AML-193 (cell line): Measurements from ENCODE around the gene KCNIP3.
"Not testable (repeated sequence)": the region's sequence is repeated elsewhere in the genome, so short reads cannot be mapped to it uniquely, and the experiment has no call there.

Experiments used
- DNase-seq, 2 experiments: peaks; one replicate each; lab custom pipeline; 2025; lab: John Stamatoyannopoulos, UW

KCNIP3 gene

GRCh38 chr2:95415561-95415960 is 118.4 kb downstream of the KCNIP3 start:
- DNase-seq = not testable (repeated sequence)

GRCh38 chr2:95427196-95427867 is 130.2 kb downstream of the KCNIP3 start:
- DNase-seq = not testable (repeated sequence)

- not testable (repeated sequence) for DNase-seq
Observed at GRCh38 chr2:95429748-95430467, 132.8 kb downstream of the KCNIP3 start.

GRCh38 chr2:95433373-95433772 is 136.2 kb downstream of the KCNIP3 start:
- DNase-seq = not testable (repeated sequence)

GRCh38 chr2:95433973-95434372 is 136.8 kb downstream of the KCNIP3 start:
- not testable (repeated sequence) for DNase-seq

- DNase-seq = not testable (repeated sequence)
Observed at GRCh38 chr2:95434507-95435076, 137.4 kb downstream of the KCNIP3 start.

GRCh38 chr2:95435162-95435871 is 138.2 kb downstream of the KCNIP3 start:
- DNase-seq = not testable (repeated sequence)
